IMR-90 (cell line): Measurements from ENCODE around the gene CAPZA3.

Experiments used
- BHLHE40 ChIP-seq: fragments of 150-350 bp; IDR thresholded peaks from 2 replicates; pipeline ENCODE4 v1.6.1; 2016; ENCODE audit warnings: mild to moderate bottlenecking, low read depth, low read length
- CEBPB ChIP-seq: IDR thresholded peaks from 2 replicates; pipeline ENCODE4 v1.6.1; 2012; ENCODE audit warnings: low read depth, low read length, improper control_type of control experiment
- FOS ChIP-seq: fragments of 150-350 bp; IDR thresholded peaks from 2 replicates; pipeline ENCODE4 v1.6.1; 2016; ENCODE audit warnings: low read depth, low read length
- MAFK ChIP-seq: IDR thresholded peaks from 2 replicates; pipeline ENCODE4 v1.6.1; 2012; ENCODE audit warnings: low read depth, low read length, improper control_type of control experiment
- POLR2A ChIP-seq: IDR thresholded peaks from 2 replicates; pipeline ENCODE4 v1.6.1; 2012; ENCODE audit warnings: mild to moderate bottlenecking, low read depth, low read length
- RAD21 ChIP-seq: IDR thresholded peaks from 2 replicates; pipeline ENCODE4 v1.6.1; 2012; ENCODE audit warnings: low read length, improper control_type of control experiment
- RCOR1 ChIP-seq: IDR thresholded peaks from 2 replicates; pipeline ENCODE4 v1.6.1; 2012; ENCODE audit warnings: mild to moderate bottlenecking, low read length, improper control_type of control experiment; ENCODE audit not compliant: insufficient replicate concordance
- RFX5 ChIP-seq: IDR thresholded peaks from 2 replicates; pipeline ENCODE4 v1.8.0; 2012; ENCODE audit warnings: low read depth, mild to moderate bottlenecking, low read length, moderate library complexity
- SMC3 ChIP-seq: fragments of 150-350 bp; IDR thresholded peaks from 2 replicates; pipeline ENCODE4 v1.6.1; 2016; ENCODE audit warnings: low read depth, mild to moderate bottlenecking, antibody characterized with exemption, low read length, moderate library complexity
- TF ChIP-seq, protein P1 (sequence below): conservative IDR thresholded peaks from 2 replicates; pipeline ENCODE4 v1.5.1; 2012; ENCODE audit warnings: mild to moderate bottlenecking, low read depth, low read length, improper control_type of control experiment

DNA sequence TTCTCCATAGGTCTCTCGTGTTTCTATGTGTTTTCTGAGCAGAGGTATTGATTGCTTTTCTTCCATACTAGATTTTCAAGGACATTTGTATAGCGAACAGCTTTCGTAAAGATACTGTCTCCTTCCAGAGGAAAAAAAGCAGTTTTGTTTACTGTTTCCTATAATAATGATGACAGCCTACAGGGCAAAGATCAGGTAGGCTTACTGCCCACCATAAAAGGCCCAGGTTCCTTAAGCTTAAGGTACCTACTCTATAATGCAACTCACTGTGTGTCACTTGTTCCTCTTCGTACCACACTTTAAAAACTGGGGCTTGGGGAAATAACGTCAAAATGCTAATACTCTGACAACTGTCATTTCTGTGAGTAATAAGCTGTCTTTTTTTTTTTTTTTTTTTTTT is 6.8 kb upstream of the CAPZA3 start:
- TF ChIP-seq, protein P1, sequence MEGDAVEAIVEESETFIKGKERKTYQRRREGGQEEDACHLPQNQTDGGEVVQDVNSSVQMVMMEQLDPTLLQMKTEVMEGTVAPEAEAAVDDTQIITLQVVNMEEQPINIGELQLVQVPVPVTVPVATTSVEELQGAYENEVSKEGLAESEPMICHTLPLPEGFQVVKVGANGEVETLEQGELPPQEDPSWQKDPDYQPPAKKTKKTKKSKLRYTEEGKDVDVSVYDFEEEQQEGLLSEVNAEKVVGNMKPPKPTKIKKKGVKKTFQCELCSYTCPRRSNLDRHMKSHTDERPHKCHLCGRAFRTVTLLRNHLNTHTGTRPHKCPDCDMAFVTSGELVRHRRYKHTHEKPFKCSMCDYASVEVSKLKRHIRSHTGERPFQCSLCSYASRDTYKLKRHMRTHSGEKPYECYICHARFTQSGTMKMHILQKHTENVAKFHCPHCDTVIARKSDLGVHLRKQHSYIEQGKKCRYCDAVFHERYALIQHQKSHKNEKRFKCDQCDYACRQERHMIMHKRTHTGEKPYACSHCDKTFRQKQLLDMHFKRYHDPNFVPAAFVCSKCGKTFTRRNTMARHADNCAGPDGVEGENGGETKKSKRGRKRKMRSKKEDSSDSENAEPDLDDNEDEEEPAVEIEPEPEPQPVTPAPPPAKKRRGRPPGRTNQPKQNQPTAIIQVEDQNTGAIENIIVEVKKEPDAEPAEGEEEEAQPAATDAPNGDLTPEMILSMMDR = no peak
- no peak for TF ChIP-seq RAD21
- TF ChIP-seq POLR2A = no peak
- no peak for TF ChIP-seq RCOR1
- no peak for TF ChIP-seq SMC3
- TF ChIP-seq CEBPB = no peak
- TF ChIP-seq BHLHE40 = no peak
- TF ChIP-seq FOS = no peak
- no peak for TF ChIP-seq MAFK
- TF ChIP-seq RFX5 = no peak
